ENCODE results near the gene SIRT7. TPM values are rescaled to one million over a fixed set of nuclear protein-coding genes. Genes with fewer than 3 reads are reported as not detected.

Gene SIRT7
- polyA plus RNA-seq, 1 donor from 2014 or later: 44.5 TPM

- no peak overlapping the region for H2AFZ ChIP-seq (ENCODE audit: low read depth, low read length)
- H3F3A ChIP-seq (ENCODE audit: insufficient read depth, low read length, poor library complexity, severe bottlenecking): no peaks in the 10 kb centered on the region
- no peaks in the 10 kb centered on the region for H3K27me3 ChIP-seq (ENCODE audit: insufficient read depth, low read depth, low read length)
- H3K9me3 ChIP-seq (ENCODE audit: low read length): no peaks in the 10 kb centered on the region
- no peaks in the 10 kb centered on the region for H3K9me2 ChIP-seq (ENCODE audit: insufficient read depth, low read length)
- H3K4me3 ChIP-seq (ENCODE audit: low read length): no peak overlapping the region
- H3K9ac ChIP-seq (ENCODE audit: low read length): no peak overlapping the region
- TF ChIP-seq TAF1 (IDR thresholded peaks at IDR 0.05; ENCODE audit: low read depth): no peak
- no peak for TF ChIP-seq RAD21 (conservative IDR thresholded peaks at IDR 0.05)
- TF ChIP-seq, protein P1, sequence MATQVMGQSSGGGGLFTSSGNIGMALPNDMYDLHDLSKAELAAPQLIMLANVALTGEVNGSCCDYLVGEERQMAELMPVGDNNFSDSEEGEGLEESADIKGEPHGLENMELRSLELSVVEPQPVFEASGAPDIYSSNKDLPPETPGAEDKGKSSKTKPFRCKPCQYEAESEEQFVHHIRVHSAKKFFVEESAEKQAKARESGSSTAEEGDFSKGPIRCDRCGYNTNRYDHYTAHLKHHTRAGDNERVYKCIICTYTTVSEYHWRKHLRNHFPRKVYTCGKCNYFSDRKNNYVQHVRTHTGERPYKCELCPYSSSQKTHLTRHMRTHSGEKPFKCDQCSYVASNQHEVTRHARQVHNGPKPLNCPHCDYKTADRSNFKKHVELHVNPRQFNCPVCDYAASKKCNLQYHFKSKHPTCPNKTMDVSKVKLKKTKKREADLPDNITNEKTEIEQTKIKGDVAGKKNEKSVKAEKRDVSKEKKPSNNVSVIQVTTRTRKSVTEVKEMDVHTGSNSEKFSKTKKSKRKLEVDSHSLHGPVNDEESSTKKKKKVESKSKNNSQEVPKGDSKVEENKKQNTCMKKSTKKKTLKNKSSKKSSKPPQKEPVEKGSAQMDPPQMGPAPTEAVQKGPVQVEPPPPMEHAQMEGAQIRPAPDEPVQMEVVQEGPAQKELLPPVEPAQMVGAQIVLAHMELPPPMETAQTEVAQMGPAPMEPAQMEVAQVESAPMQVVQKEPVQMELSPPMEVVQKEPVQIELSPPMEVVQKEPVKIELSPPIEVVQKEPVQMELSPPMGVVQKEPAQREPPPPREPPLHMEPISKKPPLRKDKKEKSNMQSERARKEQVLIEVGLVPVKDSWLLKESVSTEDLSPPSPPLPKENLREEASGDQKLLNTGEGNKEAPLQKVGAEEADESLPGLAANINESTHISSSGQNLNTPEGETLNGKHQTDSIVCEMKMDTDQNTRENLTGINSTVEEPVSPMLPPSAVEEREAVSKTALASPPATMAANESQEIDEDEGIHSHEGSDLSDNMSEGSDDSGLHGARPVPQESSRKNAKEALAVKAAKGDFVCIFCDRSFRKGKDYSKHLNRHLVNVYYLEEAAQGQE (IDR thresholded peaks at IDR 0.05; ENCODE audit: borderline replicate concordance): no peak
- TF ChIP-seq, protein P2, sequence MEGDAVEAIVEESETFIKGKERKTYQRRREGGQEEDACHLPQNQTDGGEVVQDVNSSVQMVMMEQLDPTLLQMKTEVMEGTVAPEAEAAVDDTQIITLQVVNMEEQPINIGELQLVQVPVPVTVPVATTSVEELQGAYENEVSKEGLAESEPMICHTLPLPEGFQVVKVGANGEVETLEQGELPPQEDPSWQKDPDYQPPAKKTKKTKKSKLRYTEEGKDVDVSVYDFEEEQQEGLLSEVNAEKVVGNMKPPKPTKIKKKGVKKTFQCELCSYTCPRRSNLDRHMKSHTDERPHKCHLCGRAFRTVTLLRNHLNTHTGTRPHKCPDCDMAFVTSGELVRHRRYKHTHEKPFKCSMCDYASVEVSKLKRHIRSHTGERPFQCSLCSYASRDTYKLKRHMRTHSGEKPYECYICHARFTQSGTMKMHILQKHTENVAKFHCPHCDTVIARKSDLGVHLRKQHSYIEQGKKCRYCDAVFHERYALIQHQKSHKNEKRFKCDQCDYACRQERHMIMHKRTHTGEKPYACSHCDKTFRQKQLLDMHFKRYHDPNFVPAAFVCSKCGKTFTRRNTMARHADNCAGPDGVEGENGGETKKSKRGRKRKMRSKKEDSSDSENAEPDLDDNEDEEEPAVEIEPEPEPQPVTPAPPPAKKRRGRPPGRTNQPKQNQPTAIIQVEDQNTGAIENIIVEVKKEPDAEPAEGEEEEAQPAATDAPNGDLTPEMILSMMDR (IDR thresholded peaks at IDR 0.05; ENCODE audit: poor library complexity, severe bottlenecking): no peak
- no peak for TF ChIP-seq SMC3 (conservative IDR thresholded peaks at IDR 0.05; ENCODE audit: poor library complexity)
- TF ChIP-seq MXI1 (conservative IDR thresholded peaks at IDR 0.05; ENCODE audit: poor library complexity, severe bottlenecking): no peak
- TF ChIP-seq EZH2 (IDR thresholded peaks at IDR 0.05; ENCODE audit: borderline replicate concordance, insufficient read depth, low read length, poor library complexity, severe bottlenecking): no peak
- TF ChIP-seq EP300 (conservative IDR thresholded peaks at IDR 0.05; ENCODE audit: poor library complexity, severe bottlenecking): no peak
- TF ChIP-seq POLR2AphosphoS5 (IDR thresholded peaks at IDR 0.05): no peak
- no peak overlapping the region for H3K27ac ChIP-seq (ENCODE audit: low read length)
- H3K36me3 ChIP-seq (ENCODE audit: insufficient read depth, low read length): no peaks in the 10 kb centered on the region
- no peak overlapping the region for H3K4me2 ChIP-seq (ENCODE audit: low read length)
- no peaks in the 10 kb centered on the region for H3K79me2 ChIP-seq (replicated peaks; ENCODE audit: insufficient read depth, low read length)
- no peaks in the 10 kb centered on the region for H4K20me1 ChIP-seq (ENCODE audit: insufficient read depth)
Measured at GRCh38 chr17:81950501-81950900, 32.5 kb upstream of the SIRT7 start.

DNA sequence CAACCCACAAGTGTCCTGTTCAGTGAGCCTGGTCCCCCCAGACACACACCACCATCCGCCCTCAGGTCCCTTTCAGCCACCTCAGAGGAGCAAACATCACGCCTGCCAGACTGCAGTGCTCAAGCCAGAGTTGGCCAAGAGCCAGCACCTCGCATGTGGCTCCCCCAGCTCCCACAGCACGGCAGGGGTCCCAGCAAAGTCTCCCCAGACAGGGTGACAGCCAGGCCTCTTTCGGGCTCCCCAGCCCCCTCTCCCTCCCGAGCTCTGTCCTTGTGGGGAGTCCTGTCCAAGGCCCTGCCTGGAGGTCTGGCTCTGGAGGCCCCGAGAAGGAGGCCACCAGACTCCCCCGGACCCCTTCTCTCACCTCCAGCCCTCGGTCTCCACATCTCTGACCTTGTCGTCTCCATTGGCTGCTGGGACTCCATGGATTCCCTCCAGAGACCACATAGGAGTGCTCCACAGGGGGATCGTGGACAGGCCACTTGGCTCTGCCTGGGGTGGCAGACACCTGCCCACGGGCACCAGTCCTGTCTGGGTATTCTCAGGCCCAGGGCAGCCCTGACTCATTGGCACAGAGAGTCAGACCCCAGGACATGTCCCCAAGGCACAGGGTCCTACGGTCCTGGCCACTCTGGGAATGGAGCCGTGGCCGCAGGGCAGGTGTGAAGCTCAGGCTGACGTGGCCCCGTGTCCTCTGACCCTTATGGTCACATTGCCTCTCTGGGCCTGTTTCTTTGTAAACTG lies 30.8 kb upstream of the SIRT7 start:
- Histone ChIP-seq H3K27ac (ENCODE audit: low read length) (no peak overlapping the region), H2AFZ (ENCODE audit: low read depth, low read length) (no peak overlapping the region), H3K9me2 (ENCODE audit: insufficient read depth, low read length) (no peaks in the 10 kb centered on the region), H3K36me3 (ENCODE audit: insufficient read depth, low read length) (no peaks in the 10 kb centered on the region), H3K9ac (ENCODE audit: low read length) (no peak overlapping the region), H3K4me2 (ENCODE audit: low read length) (no peak overlapping the region), H3K79me2 (replicated peaks; ENCODE audit: insufficient read depth, low read length) (no peaks in the 10 kb centered on the region), H3K27me3 (ENCODE audit: insufficient read depth, low read depth, low read length) (no peaks in the 10 kb centered on the region), H3F3A (ENCODE audit: insufficient read depth, low read length, poor library complexity, severe bottlenecking) (no peaks in the 10 kb centered on the region), H3K9me3 (ENCODE audit: low read length) (no peaks in the 10 kb centered on the region), H4K20me1 (ENCODE audit: insufficient read depth) (no peaks in the 10 kb centered on the region), H3K4me3 (ENCODE audit: low read length) (no peak overlapping the region)
- no peak for TF ChIP-seq EP300 (conservative IDR thresholded peaks at IDR 0.05; ENCODE audit: poor library complexity, severe bottlenecking)
- TF ChIP-seq TAF1 (IDR thresholded peaks at IDR 0.05; ENCODE audit: low read depth): no peak
- TF ChIP-seq, protein P2 (IDR thresholded peaks at IDR 0.05; ENCODE audit: poor library complexity, severe bottlenecking): no peak
- no peak for TF ChIP-seq EZH2 (IDR thresholded peaks at IDR 0.05; ENCODE audit: borderline replicate concordance, insufficient read depth, low read length, poor library complexity, severe bottlenecking)
- TF ChIP-seq RAD21 (conservative IDR thresholded peaks at IDR 0.05): no peak
- TF ChIP-seq, protein P1 (IDR thresholded peaks at IDR 0.05; ENCODE audit: borderline replicate concordance): no peak
- TF ChIP-seq SMC3 (conservative IDR thresholded peaks at IDR 0.05; ENCODE audit: poor library complexity): no peak
- no peak for TF ChIP-seq MXI1 (conservative IDR thresholded peaks at IDR 0.05; ENCODE audit: poor library complexity, severe bottlenecking)
- TF ChIP-seq POLR2AphosphoS5 (IDR thresholded peaks at IDR 0.05): no peak
